ENCODE measurements around the gene TMEFF1.

TMEFF1 gene

DNA sequence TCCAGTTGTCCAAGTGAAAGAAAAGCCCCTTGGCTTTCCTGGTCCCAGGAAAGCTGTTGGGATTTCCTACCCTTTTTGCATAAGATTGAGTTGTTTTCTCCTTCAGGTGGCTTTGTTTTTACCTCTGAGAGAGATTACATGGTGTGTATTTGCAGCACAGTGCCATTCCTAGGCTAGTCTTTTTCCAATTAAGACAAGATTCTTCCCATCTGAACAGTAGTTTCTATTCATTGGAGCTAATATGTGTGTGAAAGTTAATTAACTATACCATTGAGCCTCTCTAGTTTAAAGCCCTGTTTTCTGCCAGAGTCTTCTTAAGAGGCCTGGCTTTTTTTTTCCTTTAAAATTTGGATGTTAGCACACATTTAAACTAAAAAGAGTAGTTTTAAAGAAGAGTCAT is 25.9 kb upstream of the TMEFF1 start:
- DNase-seq (ENCODE audit: low read depth), result no peak

DNA sequence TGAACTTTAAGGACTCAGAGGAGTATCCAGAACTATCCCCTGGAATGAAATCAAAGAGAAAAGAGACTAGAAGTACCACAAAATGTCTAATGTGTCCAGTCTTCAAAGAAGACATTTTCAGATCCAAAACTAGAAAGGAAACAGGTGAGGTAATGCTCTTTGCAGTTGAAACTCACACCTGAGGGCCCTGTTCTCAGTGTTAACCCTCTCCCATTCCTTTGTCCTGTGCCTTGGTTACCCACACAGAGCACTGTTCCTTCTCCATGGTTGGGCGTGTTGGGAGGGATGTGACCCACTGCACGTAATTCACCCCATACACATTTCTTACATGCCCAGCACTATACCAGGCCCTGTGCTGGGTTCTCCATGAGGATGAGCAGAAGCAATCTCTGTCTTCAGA is 24.7 kb upstream of the TMEFF1 start:
- DNase-seq (ENCODE audit: low read depth), result no peak

DNA sequence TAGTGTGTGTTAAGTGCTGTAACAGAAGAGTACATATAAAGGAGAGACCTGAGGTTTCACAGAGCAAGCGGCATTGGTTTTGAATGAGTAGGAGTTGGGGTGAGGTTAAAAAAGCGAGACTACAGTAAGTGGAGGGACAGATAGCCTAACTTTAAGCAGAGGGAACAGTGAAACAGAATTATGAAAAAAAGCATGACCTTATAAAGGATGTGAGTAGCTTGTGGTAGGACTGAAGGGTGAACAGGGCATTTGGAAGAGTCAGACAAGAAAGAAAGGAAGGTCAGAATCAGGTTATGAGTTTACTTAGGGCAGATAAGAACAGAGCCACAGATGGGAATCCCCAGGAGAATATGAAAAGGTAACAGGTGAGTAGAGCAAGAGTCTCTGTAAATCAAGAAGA is 23.5 kb upstream of the TMEFF1 start:
- DNase-seq (ENCODE audit: low read depth), result no peak

DNA sequence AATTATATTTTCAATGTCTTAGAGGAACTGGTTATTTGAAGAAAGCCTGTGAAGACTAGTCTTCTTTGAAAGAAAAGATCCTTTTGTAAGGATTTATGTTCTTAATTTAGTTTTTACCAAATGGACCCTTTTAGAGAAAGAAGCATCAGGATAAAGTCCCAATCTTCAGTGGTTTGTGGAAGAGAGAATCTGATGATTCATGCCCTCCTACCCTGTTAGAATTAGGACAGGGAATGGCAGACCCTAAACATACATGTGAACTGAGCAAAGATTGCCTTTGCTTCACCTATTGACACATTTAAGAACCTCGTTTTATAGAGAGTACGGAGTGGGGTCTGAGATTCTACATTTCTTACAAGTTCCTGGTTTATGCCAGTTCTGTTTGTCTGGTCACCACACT is 20.1 kb upstream of the TMEFF1 start:
- DNase-seq (ENCODE audit: low read depth), result no peak

DNA sequence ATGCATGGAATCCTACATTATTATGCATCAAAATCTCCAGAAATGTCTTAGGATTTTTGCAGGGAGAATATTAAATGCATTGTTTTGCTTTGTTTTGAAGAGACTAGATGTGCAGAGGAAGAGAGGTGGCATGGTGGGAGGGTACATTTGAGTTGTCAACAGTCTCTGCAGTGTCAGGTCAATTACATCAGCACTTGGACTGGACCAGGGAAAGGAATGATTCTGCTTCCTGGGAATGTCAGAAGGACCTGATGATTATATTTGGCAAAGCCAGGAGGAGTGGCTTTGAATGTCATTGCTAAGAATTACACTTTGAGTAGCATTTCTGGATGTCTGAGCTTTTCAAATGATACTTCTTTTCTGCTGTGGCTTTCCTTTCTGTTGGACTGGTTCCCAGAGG is 17.5 kb upstream of the TMEFF1 start:
- no peak for DNase-seq (ENCODE audit: low read depth)

DNA sequence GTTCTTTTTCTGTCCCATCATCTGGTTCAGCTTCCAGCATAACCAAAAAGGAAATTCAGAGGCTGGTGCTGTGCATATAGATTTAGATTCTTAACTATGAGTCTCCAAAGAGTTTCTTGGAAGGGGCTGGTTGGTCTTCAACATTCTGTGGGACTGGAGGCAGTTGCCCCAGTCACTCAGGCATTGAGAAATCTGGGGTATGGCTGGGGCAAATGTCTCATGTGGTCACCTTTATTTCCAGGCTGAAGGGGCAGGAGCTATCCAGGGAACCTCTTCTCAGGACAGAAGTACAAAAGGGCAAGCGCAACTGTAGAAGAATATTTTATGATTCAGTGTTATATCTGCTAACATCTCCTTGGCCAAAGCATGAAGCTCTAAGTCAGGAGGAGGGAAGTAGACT is 15.4 kb upstream of the TMEFF1 start:
- DNase-seq (ENCODE audit: low read depth), result no peak

DNA sequence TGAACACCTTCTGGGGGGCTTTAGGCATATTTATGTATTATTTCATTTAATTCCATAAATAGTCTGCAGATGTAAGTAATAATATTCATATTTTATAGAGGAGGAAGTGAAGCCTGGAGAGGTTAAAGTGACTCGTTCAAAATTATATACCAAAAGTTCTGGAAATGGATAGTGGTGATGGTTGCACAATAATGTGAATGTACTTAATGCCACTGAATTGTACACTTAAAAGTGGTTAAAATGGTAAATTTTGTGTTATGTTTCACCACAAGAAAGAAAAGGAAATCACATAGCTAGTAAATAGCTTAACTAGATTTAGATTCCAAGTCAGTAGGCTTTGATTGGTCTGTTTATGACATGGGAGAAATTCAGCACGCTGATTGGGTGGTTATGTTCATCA is 13.0 kb upstream of the TMEFF1 start:
- DNase-seq (ENCODE audit: low read depth), result no peak

DNA sequence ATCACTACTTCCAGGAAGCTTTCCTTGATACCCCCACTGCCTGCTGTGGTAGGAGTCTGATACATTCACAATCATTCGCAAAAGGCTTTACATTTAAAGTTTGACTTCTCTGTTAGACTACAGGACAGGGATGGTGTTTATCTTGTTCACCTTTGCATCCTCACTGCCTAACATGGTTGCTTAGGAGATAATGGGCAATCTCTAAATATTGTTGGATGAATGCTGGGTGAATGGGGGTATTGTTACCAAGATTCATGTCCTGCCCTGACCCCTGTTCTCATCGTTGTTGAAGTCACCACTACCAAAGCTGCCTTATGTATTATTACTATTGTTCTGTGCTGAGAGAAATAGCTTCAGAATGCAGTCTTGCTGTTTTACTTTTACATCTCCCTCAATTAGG is 7.7 kb upstream of the TMEFF1 start:
- DNase-seq (ENCODE audit: low read depth), result no peak

DNA sequence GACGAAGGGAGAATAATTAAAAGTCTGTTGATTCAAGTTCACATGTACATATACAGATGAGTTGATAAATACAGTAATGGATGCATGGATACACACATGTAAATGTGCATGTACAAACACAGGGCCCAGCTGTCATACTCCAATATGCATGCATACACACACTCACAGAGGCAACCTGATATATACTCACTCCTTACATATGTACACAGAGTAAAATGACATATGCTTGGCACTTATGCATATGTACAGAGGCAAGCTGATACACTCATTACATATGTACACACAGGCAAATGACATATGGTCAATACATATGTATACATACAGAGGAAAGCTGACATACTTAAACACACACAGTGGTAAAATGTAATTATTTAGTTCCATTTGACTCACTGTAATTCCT is 7.2 kb upstream of the TMEFF1 start:
- no peak for DNase-seq (ENCODE audit: low read depth)

DNA sequence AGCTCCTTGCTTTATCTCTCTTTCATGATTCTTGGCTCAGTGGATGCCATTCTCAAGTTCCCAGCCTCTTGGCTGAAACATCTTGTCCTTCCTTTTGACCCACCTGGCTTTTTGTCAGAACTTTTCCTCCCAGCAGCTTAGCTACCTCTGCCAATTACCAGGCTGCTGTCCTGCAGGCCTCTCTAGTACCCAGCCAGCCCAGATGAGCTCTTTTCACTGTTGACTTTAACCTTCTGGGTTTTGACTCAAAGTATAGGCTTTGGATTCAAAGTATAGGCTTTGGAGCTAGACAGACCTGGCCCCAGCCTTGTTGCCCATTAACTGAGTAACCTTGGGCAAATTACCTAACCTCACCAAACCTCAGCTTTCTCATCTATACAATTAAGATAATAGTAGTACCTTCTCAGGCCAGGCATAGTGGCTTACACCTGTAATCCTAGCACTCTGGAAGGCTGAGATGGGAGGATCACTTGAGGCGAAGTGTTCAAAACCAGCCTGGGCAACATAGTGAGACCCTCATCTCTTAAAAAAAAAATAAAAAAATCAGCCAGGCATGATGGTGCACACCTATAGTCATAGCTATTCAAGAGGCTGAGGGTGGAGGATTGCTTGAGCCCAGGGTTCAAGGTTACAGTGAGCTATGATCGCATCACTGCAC is 6.6 kb upstream of the TMEFF1 start:
- no peak for DNase-seq (ENCODE audit: low read depth)

DNA sequence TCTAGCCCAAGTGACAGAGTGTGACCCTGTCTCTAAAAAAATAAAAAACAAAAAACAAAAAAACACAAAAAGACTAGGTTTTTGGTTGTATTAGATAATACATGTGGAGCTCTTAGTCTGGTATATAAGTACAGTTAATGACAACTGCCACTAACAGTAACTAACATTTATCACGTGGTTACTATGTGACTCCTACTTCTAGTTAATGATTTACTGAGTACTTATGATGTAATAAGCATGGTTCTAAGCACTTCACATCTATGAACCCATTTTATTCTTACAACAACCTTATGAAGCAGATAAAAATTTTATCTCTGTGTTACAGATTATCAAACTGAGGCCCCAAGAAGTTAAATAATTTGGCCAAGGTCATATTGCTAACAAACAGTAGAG is 6.1 kb upstream of the TMEFF1 start:
- no peak for DNase-seq (ENCODE audit: low read depth)

DNA sequence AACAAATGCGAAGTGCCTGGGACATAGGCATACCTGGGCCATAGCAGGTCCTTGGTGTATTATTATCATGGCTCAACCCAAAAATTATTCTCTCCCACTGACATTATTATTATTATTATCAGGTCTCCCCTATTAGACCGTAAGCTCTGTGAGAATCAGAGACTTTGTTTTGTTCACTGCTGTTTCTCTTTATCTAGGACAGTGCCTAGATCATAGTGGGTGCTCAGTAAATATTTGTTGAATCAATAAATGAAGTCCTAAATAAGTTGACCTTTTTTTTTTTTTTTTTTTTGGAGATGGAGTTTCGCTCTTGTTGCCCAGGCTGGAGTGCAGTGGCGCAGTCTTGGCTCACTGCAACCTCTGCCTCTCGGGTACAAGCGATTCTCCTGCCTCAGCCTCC is 4.9 kb upstream of the TMEFF1 start:
- no peak for DNase-seq (ENCODE audit: low read depth)

DNA sequence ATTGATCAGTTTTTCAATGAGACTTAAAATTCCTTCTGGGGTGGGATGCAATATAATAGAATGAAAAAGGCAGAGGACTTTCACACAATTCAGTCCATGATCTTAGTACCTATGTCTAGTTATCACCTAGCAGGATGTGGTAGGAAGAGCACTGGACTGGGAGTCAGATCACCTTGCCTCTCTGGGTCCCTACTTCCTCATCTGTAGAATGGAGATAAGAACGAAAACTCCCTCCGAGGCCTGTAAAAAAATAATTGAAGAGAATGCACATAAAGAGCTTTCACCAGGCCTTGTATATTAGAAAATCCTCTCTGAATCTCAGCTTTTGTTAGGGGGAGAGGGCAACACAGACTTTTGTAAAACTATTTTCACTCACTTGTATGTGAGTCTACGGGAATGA is 681 bp upstream of the TMEFF1 start:
- no peak for DNase-seq (ENCODE audit: low read depth)

DNA sequence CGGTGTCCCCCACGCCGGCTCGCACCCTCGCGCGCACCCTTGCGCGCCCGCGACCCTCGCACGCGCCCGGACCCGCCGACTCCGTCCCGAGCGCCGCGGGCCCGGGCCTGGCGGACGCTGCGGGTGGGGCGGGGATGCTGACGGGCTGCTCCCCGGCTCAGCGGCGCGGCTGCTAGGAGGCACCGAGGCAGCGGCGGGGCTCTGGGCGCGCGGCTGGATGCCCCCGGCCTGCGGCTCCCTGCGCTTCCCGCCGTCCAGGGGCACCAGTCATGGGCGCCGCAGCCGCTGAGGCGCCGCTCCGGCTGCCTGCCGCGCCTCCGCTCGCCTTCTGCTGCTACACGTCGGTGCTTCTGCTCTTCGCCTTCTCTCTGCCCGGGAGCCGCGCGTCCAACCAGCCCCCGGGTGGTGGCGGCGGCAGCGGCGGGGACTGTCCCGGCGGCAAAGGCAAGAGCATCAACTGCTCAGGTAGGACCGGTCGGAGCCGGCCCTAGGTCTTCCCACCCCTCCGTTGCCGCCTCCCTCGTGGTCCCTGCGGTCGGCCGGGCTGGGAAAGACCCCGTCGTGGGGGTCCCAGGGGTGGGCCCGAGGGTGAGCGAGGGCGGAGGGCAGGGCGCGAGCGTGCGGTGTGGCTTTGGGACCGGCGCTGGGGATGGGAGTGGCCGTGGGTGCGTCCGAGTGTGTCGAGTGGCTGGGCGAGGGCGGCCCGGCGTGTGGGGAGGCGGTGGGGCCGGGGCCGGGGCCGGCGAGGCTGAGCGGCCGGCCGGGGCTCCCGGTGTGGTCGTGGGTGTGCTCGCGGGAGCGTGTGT is 530 bp downstream of the TMEFF1 start:
- peak; percentile 28 for DNase-seq (ENCODE audit: low read depth)

DNA sequence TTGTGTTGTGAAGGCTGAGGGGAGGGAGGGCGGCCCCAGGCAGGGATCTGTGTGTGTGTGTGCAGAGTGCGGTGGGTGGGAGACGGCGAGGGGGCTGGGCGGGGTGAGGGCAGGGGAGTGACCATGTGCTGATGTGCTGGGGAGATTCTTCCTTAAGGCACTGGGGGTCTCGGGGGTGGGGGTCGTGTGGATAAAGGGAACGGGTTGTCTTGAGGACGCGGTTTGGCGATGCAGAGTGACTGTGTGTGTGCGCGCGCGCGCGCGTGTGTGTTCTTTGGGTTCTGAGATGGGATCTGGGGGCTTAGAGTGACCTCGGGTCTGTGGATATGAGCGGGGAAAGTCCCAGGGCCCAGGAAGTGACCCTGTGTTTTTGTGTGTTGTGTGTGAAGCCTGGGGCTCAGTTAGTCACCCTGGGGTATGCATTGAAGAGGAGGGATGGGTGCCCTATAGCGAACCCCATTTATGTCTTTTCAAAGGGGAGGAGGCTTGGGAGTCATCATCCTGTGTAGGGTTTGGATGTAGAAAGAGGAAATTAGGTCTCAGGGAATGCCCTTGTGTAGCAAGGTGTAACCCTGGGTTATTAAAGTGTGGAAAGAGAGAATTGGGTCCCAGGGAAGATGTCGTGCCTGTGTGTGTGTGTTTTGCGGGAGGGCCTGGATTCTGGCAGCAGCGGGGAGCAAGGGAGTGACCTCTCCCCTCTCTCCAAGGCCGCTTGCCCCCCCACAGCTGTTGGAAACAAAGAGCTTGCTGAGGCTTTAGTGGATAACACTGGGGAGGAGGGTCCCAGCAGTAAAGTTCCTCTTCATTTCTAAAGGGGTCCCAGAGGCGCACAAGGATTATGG is 1.4 kb downstream of the TMEFF1 start:
- no peak for DNase-seq (ENCODE audit: low read depth)

DNA sequence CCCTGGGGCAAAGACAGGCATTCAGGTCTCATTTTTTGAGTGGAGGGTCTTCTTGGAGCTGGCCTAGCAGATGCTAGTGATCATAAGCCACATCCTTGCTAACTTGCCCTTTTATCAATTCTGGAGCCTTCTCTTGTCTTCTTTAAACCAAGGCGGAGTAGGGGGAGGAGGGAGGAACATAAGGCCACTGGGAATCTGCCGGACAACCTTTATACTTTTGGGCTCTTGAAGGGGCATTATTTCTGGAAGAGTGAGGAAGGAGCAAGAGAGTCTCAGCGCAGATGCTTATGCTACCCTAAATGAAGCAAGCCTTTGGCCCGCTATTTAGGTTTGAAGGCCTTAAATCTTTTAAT is 2.0 kb downstream of the TMEFF1 start:
- no peak for DNase-seq (ENCODE audit: low read depth)

DNA sequence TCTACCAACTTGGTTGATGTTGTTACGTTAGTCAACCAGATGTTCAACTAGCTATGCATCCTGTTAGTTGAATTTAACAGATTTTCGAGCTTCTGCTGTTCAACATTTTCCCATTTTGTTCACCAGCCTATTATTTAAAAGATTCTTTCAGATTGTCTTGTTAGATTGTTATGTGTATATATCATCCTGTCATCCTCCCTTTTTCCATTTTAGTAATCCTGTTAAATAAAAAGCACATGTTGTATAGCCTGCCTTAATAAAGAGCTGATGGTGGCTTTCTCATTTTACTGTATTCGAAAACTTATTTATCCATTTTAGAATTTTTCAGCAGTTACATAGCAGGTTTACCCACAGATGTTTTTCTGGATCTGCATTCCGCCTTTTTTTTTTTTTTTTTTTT is 4.3 kb downstream of the TMEFF1 start:
- no peak for DNase-seq (ENCODE audit: low read depth)

DNA sequence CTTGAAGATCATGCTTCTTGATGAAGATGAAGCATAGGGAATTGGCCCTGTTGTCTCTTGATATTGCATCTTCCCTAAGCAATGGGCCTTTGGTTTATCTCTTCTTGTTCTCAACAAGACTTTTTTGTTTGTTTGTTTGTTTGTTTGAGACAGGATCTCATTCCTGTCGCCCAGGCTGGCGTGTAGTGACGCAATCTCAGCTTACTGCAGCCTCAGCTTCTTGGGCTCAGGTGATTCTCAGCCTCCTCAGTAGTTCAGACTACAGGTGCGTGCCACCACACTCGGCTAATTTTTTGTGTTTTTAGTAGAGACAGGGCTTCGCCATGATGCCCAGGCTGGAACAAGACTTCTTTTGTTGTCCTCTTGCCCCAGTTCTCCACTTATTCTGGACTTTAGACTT is 5.2 kb downstream of the TMEFF1 start:
- DNase-seq (ENCODE audit: low read depth), result no peak

DNA sequence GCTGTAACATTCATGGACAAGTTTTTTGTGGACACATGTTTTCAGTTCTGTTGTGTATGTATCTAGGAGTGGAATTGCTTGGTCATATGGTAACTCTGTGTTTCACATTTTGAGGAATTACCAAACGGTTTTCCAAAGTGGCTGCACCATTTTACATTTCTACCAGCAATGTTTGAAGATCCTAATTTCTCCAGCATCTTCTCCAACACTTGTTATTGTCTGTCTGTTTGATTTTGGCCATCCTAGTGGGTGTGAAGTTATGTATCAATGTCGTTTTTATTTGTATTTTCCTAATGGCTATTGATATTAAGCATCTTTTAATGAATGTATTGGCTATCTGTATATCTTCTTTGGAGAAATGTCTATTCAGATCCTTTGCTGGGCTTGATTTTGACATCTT is 6.9 kb downstream of the TMEFF1 start:
- no peak for DNase-seq (ENCODE audit: low read depth)

DNA sequence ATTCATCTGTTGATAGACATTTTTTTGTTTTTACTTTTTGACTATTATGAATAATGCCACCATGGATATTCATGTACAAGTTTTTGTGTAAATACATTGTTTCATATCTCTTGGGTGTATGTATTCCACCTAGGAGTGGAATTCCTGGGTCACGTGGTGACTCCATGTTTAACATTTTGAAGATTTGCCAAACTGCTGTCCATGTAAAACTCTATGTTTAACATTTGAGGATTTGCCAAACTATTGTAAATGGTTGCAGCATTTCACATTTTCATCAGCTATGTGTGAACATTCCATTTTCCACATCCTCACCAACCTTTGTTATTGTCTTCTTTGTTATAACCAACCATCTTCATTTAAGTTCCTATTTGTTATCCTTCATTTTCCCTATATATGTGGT is 12.2 kb downstream of the TMEFF1 start:
- no peak for DNase-seq (ENCODE audit: low read depth)

DNA sequence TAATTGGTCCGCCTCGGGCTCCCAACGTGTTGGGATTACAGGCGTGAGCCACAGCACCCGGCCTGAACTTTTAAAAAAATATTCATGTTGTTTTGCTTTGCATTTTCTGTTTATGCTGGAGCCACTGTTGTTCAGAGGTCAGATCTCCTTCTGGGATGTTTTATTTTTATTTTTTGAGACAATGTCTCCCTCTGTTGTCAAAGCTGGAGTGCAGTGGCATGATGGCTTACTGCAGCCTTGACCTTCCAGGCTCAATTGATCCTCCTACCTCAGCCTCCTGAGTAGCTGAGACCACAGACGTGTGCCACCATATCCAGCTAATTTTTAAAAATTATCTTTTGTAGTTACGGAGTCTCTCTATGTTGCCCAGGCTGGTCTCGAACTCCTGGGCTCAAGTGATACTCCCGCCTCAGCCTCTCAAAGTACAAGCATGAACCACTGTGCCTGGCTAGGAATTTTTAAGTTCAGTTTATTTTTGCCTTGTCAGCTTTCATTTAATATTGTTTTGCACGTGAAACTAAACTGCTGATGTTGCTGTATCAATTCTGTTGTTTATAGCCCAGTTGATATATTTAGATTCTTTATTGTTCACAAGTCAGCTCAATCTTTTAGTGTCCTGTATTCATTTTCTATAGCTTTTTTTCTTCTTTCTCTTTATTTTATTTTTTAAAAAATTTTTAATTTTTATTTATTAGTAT is 13.7 kb downstream of the TMEFF1 start:
- DNase-seq (ENCODE audit: low read depth), result no peak

DNA sequence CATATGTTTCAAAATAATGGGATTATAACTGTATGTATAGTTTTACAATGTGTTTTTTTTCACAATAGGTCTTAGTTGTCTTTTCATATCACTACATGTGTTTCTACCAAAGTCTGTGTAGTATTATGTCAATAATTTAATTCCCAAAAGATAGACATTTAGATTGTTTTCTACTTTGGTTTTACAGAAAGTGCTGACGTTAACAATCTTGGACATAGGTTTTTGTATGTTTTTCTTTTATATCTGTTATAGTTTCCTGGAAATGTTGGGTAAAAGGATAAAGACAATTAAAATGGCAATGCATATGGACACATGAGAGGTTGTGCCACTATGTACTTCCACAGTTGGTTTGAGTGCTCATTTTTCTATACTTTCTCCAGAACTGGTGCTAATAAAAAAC is 15.2 kb downstream of the TMEFF1 start:
- DNase-seq (ENCODE audit: low read depth), result no peak

DNA sequence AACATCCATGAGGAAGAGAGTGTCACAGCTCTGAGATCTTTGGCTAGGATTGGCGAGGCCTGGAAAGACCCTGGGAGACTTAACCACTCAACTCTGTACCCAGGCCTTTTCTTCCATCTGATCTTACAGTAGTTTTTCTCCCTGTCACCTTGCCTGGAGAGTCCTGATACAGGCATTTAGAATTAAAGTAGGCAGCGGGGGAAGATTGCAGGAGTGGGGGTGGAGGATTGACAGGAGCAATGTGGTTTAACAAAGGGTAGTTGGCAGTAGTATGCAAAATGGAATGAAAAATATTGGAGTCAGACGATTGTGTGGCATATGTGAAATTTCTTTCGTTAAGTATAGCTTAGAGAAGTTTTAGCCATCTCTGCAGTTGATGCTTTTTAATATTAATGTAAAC is 16.9 kb downstream of the TMEFF1 start:
- DNase-seq (ENCODE audit: low read depth), result no peak
